GM18861 (cell line): ENCODE results near the gene UBN1.

Source experiments
- ATAC-seq: cut with Tn5 transposase; IDR thresholded peaks from one replicate; pipeline ENCODE4 v1.9.1; 2021; ENCODE audit not compliant: unreplicated experiment

Gene UBN1

GRCh38 chr16:4900036-4900435 lies 52.8 kb downstream of the UBN1 start:
- ATAC-seq: no peak

- ATAC-seq: no peak
Observed at GRCh38 chr16:4900750-4901149, 53.5 kb downstream of the UBN1 start.

- no peak for ATAC-seq
Observed at GRCh38 chr16:4902038-4902437, 54.8 kb downstream of the UBN1 start.

GRCh38 chr16:4904108-4904941 lies 57.0 kb downstream of the UBN1 start:
- no peak for ATAC-seq

- no peak for ATAC-seq
Observed at GRCh38 chr16:4904942-4905615, 57.8 kb downstream of the UBN1 start.

GRCh38 chr16:4908854-4909401 lies 61.6 kb downstream of the UBN1 start:
- ATAC-seq: no peak

GRCh38 chr16:4909825-4910224 lies 62.5 kb downstream of the UBN1 start:
- no peak for ATAC-seq

- no peak for ATAC-seq
Observed at GRCh38 chr16:4910828-4911227, 63.5 kb downstream of the UBN1 start.

GRCh38 chr16:4911970-4912386 lies 64.7 kb downstream of the UBN1 start:
- ATAC-seq: no peak

GRCh38 chr16:4913130-4913773 lies 66.0 kb downstream of the UBN1 start:
- ATAC-seq: no peak

GRCh38 chr16:4913774-4914525 lies 66.7 kb downstream of the UBN1 start:
- no peak for ATAC-seq

- no peak for ATAC-seq
Observed at GRCh38 chr16:4914528-4915225, 67.4 kb downstream of the UBN1 start.

GRCh38 chr16:4915226-4915761 lies 68.0 kb downstream of the UBN1 start:
- no peak for ATAC-seq

GRCh38 chr16:4917117-4917516 lies 69.8 kb downstream of the UBN1 start:
- no peak for ATAC-seq

- no peak for ATAC-seq
Observed at GRCh38 chr16:4918781-4919251, 71.5 kb downstream of the UBN1 start.

GRCh38 chr16:4920826-4921225 lies 73.5 kb downstream of the UBN1 start:
- no peak for ATAC-seq

- ATAC-seq: no peak
Observed at GRCh38 chr16:4922721-4923342, 75.6 kb downstream of the UBN1 start.

GRCh38 chr16:4923853-4924252 lies 76.6 kb downstream of the UBN1 start:
- no peak for ATAC-seq

GRCh38 chr16:4924593-4925292 lies 77.5 kb downstream of the UBN1 start:
- no peak for ATAC-seq
